ENCODE data around the gene HOXA11.

The HOXA11 gene

DNA sequence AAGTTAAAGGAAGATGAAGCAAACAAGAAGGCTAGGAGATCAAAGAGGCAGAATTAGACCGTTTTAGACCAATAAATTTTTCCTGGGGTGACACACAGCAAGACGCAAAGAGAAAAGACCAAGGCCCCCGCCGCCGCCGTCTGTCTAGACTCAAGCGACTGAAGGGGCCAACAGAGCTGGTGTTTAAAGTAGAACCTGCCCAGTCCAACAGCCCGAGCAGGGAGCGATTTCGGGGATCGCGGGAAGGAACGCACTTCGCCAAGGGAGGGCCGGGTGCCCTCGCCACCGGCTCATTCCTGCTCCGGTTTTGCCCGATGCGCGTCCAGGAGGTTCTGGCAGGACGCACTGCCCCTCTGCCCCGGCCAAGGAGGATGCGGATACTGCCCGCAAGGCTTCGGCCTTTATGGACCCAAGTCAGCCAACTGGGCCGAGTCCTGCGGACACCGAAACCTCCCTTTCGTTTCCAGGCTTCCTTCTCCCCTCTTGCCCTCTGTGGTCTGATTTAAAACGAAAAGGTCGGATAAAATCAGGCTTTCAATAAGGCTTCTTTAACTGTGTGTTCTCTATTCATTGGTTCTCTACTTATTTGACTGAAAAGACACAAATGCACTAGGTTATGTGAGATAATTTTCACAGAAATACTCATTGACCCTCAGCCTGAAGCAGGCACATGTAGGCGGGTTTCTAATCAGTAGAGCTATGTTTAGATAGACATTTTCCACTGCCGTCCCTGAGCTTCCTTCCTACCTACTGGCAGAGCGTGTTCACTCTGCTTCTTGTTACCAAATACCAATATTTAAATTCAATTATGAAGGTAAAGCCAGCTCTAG, 26.4 kb downstream of the HOXA11 start:
- no peak for DNase-seq (ENCODE audit: low read depth in 2 of 2)

DNA sequence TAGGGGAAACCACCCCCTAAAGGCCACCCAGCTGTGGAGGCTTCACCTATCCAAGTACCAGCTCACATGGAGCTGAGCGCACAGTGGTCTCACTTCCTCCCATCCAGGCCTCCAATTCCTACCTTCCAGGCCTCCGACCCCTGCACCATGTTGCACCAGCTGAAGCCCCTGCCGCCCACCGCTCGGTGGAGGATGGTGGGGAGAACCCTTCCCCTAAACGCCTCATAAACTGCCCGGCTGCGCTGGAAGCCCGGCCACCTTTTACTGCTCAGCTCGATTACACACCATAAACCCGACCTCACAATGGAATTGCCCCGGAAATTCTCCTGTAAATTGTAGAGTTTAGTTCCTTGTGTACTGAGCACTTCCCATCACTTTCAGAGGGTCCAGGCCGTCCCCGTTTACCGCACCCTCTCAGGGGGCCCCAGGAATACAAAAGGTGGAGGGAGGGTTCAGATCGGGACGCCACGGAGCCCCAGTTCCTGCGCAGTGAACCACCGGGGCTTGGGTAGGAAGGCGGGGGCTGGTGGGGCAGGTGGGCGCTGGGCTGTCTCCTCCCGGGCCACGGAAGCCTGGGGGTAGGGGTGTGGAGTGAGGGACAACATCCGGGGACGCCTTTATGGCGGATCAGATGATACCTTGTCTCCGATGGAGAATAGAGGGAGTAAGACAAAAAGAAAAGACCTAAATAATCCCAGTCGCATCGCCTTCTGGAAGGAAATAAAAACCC, 27.2 kb downstream of the HOXA11 start:
- DNase-seq (ENCODE audit: low read depth in 2 of 2), result no peak

DNA sequence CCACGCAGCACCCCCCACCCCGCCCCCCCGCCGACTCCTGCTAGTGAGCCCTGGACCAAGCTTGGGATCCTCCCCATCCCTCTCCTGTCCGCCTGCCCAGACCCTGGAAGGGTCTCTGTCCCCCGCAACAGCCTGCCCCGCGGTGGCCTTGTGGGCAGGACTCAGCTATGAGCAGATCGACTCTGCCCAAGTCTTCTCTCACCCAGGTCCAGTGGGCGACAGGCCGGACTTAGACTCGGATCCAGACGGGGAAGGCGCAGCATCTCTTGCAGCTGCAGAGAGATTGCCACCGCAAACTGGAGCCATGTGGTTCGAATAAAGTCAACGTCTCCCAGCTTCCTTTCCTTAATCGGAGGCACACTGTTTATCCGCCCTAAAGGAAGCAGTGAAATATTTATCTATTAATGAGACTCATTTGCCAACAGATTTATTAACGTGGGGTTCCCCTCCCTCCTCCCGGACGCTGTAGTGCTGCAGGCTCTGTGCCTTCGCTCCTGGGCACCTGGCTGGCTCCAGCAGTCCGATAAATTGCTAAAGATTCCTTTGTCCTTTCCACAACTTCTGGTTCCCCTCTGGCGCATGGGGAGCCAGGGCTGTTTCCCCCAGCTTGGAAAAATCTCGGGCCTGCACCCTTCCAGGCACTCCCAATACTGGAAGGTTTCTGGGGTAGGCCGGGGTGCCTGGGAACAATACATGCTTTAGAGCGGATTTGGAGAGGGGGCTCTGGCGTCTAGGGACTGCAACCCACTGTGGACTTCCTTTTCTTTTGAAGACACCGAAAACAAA, 27.9 kb downstream of the HOXA11 start:
- DNase-seq (ENCODE audit: low read depth in 2 of 2), result no peak

DNA sequence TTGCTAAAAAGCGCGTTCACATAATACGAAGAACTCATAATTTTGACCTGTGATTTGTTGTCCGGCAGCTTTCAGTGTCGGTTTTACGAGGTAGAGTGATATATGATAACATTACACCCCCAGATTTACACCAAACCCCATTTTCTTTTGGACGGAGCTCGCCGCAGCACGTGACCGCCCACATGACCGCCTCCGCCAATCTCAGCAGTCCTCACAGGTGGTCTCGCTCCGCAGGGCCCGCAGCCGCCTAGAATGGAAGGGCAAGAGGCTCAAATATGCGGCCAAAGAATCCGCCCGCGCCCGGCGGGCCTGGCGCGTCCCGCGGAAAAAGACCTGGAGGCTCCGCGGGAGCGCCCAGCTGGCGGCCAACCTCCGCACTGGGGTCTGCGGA, 28.5 kb downstream of the HOXA11 start, which contains the start of gene HOXA7:
TSS of gene HOXA7 (minus strand) at position 168 of the 391 bp plus-strand sequence. CDS start at position 38, 130 bp downstream.
- no peak for DNase-seq (ENCODE audit: low read depth in 2 of 2)

- no peak for DNase-seq (ENCODE audit: low read depth in 2 of 2)
Measured at GRCh38 chr7:27155816-27156507, 29.1 kb downstream of the HOXA11 start.

- no peak for DNase-seq (ENCODE audit: low read depth in 2 of 2)
Measured at GRCh38 chr7:27154901-27155815, 29.9 kb downstream of the HOXA11 start.

DNA sequence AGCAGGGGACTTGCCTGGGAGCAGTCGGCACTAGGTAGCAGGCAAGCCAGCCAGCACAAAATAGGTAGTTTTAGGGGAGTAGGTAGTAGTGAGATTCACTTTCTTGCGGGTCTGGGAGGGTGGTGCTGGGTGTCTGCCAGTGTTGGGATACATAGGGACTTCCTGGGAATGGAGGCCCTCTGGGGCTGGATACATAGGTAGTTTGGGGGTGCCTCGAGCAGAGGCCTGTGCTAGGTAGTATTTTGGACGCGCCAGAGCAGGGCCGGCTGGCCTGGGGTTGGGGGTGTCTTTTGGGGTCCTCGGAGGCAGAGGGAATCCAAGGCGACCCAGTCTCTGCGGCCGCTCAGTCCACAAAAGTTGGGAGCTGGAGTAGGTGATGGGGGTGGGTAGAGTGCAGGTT, 30.7 kb downstream of the HOXA11 start:
- no peak for DNase-seq (ENCODE audit: low read depth in 2 of 2)

- DNase-seq (ENCODE audit: low read depth in 2 of 2), result no peak
Measured at GRCh38 chr7:27153526-27153925, 31.5 kb downstream of the HOXA11 start.

GRCh38 chr7:27152816-27153442, 32.1 kb downstream of the HOXA11 start:
- no peak for DNase-seq (ENCODE audit: low read depth in 2 of 2)

DNA sequence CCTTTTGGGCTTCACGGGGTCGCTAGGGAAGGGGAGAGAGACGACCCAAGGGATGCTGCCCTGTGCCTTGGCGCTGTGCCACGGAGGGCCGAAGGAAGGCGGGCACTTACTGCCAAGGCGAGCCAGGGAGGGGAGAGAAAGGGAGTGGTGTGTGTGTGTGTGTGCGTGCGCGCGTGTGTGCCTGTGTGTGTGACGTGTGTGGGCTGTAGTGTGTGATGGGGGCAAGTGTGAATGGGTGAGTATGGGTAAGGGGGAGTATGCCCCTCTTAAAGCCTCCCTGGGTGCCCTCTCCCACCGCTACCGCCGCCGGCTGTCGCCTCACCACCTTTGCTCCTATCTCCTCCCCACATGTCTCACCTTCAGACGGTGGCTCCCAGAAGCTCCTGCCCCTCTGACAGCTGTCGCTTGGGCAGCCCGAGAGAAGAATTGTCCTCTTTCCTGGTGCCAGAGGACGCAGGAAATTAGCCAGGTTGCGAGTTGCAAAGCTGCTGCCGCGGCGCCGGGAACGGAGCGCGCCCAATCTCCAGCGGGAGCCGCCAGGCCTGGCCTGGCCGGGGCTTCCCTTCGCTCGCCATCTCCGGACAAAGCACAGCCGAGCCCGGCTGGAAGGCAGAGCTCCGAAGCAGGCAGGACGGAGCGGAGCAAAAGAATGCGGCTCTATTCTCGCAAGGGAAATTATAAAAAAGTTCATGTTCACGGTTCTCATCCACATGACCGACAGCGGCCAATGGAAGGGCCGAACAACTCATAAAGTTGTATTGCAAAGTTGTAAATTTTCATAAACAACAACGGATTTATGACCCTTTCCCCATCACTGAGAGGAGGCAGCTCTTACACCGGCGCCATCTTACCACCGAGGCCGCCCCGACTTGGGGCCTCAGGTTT, 32.9 kb downstream of the HOXA11 start, which contains the start of gene HOXA3:
TSS of gene HOXA3 (minus strand) at position 653 of the 885 bp plus-strand sequence. CDS start 41,943 bp downstream, outside the sequence.
- peak in 1 of 2 experiments; percentile 42 for DNase-seq (ENCODE audit: low read depth in 2 of 2)

GRCh38 chr7:27151341-27151930, 33.6 kb downstream of the HOXA11 start:
- no peak for DNase-seq (ENCODE audit: low read depth in 2 of 2)

DNA sequence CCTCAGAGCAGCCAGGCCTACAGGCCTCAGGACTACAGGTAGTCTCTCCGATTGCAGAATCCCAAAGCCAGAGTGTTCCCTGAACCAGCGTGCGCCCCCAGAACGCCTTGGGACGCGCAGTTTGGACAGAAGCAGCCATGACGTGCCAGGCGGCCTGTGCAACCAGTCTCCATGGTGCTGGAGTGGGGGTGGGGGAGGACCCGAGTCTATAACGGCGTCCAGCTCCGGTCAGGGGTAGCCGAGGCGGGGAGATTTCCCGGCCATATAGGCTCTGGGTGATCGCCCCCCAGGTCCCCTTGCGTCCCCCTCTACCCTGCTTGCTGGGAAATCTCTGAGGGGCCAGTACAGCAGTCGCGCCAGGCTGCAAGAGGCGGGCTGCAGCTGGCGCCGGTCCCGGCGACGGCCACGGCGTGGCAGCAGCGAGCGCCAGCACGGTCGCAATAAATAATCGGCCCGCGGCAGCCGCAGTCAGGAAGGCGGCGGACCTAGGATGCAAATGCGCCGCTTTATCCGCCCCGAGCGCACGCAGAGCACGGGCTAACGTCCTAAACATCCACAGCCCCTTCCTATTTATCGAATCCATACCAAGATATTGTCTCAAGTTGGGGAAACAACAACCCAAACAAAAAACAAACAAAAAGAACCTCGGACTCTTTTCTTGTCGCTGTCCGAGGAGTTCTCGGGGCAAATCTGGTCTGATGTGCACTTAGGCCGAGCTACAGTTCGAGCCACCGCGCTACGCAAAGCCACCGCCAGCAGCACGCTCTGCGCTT, 34.3 kb downstream of the HOXA11 start:
- DNase-seq (ENCODE audit: low read depth in 2 of 2), result peak in 1 of 2 experiments; percentile 53

- DNase-seq (ENCODE audit: low read depth in 2 of 2), result no peak
Measured at GRCh38 chr7:27149842-27150567, 35.0 kb downstream of the HOXA11 start.

GRCh38 chr7:27148756-27149641, 36.0 kb downstream of the HOXA11 start:
- no peak for DNase-seq (ENCODE audit: low read depth in 2 of 2)

DNA sequence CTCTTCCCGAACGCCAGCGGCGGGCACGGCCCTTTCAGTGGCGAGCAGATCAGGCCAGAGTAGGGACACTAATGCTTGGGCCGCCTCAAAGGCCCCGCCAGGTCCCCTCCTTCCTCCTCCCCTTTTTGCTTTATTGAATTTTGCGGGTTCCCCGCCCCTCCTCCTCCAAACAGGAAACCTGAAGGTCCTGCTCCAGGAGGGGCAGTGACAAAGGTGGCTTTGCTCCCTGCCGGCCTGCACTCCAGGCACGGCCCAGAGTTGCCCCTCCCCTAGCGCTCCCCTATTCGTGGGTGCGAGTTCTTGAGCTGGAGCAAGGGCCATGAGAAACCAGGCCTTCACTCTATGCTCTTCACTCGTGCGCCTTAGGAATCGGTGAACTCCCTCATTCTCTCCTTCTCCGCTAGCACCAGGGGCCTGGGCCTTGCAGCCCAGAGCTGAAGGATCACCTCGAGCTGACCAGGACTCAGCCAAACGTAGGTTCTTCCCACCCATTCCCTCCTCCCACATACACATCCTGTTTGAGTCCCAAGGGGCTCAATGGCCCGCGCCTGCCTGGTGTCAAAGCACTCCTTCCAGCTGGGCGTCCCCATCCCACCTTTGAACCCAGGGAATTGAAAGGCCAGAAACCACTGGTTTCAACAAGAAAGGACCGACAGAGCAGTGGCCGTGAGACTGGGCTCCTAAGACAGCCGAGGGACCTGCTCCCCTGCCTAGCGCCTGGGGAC, 36.8 kb downstream of the HOXA11 start:
- no peak for DNase-seq (ENCODE audit: low read depth in 2 of 2)
